Measurements from ENCODE around the gene CACUL1.

CACUL1 gene

DNA sequence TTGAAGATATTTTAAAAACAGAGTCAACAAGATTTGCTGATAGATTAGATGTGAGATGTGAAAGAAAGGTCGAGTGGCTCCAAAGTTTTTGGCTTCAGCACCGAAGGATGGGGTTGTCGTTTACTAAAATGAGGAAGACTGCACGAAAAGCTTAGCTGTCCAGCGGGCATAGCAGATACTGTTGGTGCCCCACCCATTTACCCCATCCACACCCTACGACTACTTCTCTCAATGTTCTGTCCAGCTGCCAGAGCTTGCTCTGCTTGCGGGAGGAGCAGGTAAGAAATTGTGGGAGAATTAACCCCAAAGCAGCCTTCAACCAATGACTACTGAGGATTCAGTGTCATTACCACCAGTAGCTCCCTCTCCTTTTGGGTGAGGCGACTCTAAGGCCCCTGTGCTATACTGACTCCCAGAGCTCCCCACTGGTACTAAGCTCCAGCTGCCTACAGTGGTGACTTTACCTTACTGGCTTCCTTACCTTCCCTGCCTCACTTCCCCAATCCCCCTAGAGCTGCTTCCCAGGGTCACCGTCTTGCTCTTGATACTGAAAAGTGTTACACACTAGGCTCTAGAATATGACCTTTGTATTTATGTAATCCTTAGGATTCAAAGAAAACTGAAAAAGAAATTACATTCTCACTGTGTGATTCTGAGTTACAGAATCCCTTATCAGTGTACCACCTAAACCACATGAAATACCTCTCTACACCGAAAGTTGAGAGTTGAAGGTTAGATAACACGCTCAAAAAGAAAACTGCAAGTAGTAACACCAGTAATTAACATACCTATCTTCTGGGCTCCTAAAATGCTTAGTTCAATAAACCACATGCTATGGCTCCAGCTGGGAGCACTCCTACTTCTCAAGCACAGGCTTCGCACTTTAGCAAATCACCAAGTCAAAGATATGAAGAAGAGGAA lies 22.3 kb downstream of the CACUL1 start:
- DNase-seq, result no peak

- no peak for DNase-seq
These were observed 23.9 kb downstream of the CACUL1 start for GRCh38 chr10:118730756-118731456.

DNA sequence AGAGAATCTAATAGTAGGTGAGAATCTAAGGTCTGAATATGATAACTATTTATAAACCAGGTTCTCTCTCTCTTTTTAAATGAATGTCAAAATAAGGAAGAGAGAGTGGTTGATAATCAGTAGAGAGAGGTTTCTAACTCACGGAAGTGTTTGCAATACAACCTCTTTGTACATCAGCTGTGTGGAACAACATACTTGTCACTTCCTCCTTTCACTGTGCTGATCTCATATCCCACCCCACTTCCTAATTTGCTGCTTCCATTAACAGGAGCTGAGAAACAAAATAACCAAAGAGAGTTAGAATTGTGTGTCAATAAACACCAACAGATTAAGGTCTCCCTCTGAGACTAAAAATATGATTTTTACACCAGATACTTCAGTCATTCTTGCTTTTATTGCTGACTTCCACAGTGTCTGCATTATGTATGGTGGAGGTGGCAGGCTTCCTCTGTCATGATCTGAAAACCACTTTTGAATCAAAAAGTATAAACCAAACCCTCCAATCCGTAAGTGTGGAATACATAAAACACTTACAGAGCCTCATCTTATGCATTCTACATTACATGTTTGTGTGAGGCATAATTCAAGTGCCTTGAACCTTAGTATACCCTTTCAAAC lies 25.0 kb downstream of the CACUL1 start:
- no peak for DNase-seq

DNA sequence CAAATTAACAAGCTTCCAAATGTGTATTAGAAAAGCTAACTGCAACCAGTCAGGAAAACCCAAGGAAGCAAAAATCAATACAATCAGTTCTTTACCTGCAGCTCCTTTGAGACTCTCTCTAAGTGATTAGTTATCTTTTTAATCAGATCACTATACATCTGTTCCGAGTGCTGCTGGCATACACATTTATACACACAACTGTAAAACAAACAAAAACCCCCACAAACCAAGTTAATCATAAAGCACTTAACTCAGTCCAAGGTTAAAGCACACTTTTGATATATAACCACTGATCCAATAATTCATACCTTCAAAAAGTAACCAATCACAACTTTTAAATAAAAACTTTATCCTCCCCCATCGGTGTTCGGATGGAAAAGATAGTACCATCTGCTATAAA lies 25.6 kb downstream of the CACUL1 start:
- no peak for DNase-seq

GRCh38 chr10:118725886-118726500 lies 28.8 kb downstream of the CACUL1 start:
- peak; percentile 24 for DNase-seq

GRCh38 chr10:118723466-118723865 lies 31.3 kb downstream of the CACUL1 start:
- peak; percentile 61 for DNase-seq

DNA sequence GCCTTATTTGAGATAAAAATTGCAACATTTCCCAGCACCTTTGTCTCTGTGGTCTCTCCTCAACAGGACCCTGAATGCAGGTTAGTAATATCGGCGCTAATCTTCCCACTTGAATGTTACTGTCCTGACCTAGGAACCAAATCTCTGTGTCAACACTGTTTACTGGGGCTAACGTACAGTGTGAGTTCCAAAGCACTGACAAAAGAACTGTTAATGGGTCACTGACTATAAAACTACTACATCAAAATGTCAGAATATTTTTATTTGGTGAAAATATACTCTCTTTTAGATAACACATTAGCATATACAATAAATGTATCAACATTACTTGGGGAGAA lies 33.3 kb downstream of the CACUL1 start:
- DNase-seq, result no peak

DNA sequence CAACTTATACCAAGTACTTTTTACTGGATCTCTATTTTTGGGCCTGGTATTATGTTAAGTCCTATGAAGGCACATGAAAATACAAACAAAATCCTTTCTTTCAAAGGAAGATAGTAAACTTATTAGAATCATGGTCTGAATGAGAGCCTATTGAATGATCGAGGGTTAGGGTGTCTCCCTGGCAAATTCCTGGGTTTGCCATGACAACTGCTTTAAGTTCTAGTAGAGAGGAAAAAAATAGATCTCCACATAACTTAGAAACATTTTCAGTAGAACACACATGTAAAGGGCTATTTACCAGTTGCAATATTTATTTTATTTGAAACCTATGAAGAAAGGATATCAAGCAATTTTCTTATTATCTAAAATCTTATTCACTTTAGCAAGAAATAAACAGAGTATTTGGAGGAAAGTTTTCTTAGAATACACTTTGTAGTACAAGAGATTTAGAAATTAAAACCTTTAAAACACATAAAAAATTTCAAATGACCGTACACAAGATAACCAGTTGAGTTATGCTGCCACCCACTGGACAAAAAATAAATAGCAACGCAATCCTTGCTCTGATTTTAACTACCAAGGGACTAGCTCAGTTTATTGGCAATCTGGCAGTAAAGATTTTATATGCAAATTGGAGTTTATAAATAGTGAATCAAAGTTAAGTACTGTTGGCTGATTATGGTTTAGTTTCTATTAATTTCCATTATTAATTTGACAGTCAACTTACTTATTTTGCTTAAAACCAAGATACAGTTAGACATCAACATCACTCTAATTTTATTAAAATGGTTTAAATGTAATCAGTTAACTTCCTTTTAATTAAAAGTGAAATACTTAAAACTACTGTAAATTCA lies 33.9 kb downstream of the CACUL1 start:
- peak; percentile 55 for DNase-seq

GRCh38 chr10:118714366-118714765 lies 40.4 kb downstream of the CACUL1 start:
- DNase-seq, result no peak

DNA sequence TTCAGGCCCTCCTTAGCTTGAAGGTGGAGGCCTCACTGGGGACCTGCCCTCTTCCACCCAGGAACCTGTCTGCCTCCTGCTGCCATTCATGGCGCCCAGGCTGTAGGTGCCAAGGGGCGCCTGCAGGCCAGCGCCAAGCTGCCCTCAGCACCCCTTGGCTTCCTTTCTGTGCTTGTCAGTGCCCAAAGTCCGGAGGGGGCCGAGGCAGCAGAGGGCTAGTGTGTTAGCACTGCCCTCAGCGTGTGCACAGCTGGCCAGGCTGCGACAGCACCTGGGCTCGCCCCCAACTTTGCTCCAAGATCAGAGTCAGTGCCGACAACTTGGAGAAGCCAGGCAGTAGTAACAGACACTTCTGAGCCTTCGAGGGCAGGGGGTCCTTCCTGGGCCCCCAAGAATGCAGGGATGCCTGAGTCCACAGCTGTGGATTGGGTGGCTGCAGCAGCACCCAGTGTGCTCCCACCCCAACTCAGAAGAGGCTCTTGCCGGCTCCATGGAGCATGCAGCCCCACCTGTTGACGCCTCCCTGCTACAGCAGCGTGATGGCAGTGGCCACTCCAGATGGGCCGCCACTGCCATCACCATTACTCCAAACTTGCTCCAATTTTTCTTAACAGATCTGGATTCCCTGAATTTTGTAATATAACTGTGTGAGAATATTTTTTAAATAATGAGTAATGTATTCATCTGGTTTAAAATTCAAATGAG lies 41.7 kb downstream of the CACUL1 start:
- DNase-seq, result no peak

DNA sequence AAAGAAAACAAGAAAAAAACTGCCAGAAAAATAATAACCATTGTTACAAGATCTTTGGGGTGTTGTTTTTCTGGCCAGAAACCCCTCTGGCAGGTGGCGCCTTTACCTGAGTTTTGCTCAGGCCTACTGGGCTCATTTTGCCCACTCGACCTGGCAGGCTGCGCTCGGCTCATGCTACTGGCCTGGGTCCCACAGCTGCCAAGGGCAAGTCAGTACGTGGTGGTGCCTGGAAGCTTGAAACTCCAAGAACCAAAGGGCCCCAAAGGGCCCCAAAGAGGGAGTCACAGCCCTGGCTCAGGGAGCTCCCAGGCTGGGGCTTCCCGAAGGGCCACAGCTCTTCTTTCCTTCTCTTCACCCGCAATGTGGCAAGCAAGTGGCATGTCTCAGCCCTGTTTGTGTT lies 42.7 kb downstream of the CACUL1 start:
- no peak for DNase-seq

- no peak for DNase-seq
These were observed 44.3 kb downstream of the CACUL1 start for GRCh38 chr10:118710487-118710886.

DNA sequence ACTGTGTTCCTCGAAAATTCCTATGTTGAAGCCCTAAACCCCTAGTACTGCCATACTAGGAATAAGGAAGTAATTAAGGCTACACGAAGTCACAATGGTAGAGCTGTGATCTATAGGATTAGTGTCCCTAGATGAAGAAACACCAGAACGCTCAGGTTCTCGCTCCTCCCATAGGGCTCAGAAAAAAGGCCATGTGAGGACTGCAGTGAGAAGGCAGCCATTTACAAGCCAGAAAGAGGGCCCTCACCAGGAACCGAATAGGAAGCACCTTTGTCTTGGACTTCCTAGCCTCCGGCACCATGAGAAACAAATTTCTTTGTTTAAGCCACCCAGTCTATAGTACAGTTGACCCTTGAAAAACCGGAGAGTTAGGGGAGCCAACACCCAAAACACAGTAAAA lies 46.2 kb downstream of the CACUL1 start:
- DNase-seq, result no peak

GRCh38 chr10:118704711-118705110 lies 50.1 kb downstream of the CACUL1 start:
- no peak for DNase-seq

- peak; percentile 73 for DNase-seq
These were observed 53.0 kb downstream of the CACUL1 start for GRCh38 chr10:118701529-118702323.

- DNase-seq, result peak; percentile 69
These were observed 56.3 kb downstream of the CACUL1 start for GRCh38 chr10:118698421-118698820.

GRCh38 chr10:118694848-118695247 lies 59.9 kb downstream of the CACUL1 start:
- peak; percentile 60 for DNase-seq

DNA sequence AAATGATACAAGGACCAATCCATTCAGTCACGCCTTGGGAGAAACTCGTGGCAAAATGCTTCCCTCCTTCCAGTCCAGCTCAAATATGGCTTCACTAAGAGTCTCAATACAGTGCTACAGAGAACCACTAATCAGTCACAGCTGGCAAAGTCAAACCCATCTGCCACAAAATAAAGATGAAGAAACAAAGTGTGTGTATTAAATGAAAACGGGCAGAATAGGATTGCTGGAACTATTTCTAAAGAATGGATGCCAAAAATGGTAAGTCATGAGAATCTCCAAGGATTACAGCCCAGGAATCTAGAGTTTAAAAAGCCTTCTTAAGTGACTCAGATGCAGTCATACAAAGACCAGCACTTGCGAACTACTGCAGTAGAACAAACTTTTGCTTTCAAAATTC lies 61.9 kb downstream of the CACUL1 start:
- peak; percentile 94 for DNase-seq

DNA sequence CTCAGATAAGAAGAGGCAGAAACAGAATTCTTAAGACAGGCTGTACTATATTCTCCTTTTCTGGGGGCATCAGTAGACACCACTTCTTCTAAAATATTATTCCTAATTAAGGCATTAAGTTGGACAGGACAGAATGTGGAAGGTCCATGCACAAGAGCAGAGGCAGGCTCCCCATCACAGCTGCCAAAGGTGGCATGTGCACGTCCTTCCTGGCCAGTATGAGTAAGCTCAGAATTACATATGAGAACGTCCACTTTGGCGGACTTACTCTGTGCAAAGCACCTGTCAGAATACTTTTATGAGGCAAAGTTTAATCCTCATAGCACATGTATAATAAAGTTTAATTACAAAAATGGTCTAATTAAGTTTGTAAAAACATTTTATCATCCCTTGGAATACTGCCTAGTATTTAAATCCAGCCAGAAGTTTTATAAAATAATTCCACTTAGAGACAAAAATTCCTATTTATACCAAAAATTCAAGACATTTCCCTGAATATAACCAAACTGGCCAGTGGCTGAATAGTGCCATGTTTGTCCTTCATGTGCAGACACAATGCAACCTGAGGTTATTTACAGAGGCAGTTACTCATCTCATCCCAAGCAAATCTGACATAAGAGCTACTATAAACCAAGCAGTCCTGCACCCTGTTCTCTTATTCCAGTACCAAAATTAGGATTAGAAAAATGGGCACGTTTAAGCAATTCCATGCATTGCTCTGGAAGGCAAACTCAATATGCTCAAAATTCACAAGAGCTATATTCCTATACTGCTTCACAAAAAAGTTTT lies 65.5 kb downstream of the CACUL1 start:
- no peak for DNase-seq

DNA sequence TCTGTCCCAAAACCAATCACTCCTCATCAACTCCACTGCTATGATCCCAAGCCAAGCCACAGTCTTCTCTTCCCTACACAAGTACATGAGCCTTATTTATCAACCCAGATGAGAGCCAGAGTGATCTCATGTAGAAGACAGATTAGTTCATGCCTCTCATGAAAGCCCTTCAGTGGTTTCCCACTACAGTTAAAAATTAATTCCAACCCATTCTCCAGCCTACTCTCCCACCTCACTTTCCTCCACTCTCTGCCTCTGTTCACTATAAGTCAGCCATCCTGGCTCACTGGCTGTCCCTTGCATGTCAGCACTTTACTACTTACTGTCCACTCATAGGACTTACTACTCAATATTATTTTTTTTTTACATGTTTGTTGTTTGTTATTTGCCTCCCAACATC lies 67.3 kb downstream of the CACUL1 start:
- no peak for DNase-seq

Data from fibroblast of skin of right biceps (primary cell).